ENCODE data around the gene NEMF.

NEMF gene

DNA sequence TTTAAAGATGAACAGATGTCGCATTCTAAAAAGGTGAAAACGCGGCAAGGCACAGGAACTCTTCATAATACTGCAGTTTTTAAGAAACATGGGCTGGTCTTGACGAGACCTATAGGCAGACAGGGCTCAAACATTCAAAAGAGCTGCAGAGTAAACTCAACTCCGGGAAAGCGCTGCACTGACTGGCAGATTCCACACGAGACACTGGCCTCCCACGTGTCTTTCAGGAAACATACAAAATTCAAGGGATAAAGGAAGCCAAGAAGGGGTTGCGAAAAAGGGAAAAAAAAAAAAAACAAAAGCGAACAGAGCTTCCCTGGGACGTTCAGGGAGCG, 39.7 kb upstream of the NEMF start:
- Mint-ChIP-seq H3K4me1 (peaks cover 36% of the 10 kb centered on the region), H3K27ac (peak overlapping the region; percentile 99 to 100 (median 100)), H3K27me3 (ENCODE audit: low read depth) (no peaks in the 10 kb centered on the region), H3K36me3 (ENCODE audit: low read depth) (peaks cover 31% of the 10 kb centered on the region), H3K4me3 (peak overlapping the region; percentile 92 to 96 (median 96)), H3K9me3 (no peaks in the 10 kb centered on the region)
- TF ChIP-seq, protein P1, sequence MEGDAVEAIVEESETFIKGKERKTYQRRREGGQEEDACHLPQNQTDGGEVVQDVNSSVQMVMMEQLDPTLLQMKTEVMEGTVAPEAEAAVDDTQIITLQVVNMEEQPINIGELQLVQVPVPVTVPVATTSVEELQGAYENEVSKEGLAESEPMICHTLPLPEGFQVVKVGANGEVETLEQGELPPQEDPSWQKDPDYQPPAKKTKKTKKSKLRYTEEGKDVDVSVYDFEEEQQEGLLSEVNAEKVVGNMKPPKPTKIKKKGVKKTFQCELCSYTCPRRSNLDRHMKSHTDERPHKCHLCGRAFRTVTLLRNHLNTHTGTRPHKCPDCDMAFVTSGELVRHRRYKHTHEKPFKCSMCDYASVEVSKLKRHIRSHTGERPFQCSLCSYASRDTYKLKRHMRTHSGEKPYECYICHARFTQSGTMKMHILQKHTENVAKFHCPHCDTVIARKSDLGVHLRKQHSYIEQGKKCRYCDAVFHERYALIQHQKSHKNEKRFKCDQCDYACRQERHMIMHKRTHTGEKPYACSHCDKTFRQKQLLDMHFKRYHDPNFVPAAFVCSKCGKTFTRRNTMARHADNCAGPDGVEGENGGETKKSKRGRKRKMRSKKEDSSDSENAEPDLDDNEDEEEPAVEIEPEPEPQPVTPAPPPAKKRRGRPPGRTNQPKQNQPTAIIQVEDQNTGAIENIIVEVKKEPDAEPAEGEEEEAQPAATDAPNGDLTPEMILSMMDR (IDR thresholded peaks at IDR 0.05; ENCODE audit: unreplicated experiment in 3 of 3), result peak in 1 of 3 experiments; percentile 8

DNA sequence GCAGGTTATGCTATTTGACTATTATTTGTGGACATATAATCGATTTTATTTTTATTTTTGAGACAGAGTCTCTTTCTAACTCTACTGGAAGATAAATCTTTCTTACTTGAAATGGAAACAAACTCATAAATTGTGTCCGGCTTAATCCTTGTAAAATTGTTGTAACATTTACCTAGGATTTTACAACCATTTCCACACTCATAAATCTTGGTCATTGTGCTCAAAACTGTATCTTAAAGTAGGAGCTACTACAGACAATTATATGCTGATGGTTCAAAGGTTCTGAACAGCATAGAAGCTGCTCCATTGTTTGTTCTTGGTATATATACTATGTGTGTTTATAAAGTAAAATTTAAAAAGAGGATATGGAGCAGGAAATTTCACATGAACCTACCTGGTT, 35.7 kb upstream of the NEMF start:
- H3K9me3 Mint-ChIP-seq, result no peaks in the 10 kb centered on the region
- H3K27me3 Mint-ChIP-seq (ENCODE audit: low read depth), result no peaks in the 10 kb centered on the region
- no peak overlapping the region for H3K27ac Mint-ChIP-seq
- H3K4me3 Mint-ChIP-seq, result no peak overlapping the region
- peaks cover 8% of the 10 kb centered on the region for H3K4me1 Mint-ChIP-seq
- H3K36me3 Mint-ChIP-seq (ENCODE audit: low read depth), result no peaks in the 10 kb centered on the region
- TF ChIP-seq, protein P1 (IDR thresholded peaks at IDR 0.05; ENCODE audit: unreplicated experiment in 3 of 3), result no peak

DNA sequence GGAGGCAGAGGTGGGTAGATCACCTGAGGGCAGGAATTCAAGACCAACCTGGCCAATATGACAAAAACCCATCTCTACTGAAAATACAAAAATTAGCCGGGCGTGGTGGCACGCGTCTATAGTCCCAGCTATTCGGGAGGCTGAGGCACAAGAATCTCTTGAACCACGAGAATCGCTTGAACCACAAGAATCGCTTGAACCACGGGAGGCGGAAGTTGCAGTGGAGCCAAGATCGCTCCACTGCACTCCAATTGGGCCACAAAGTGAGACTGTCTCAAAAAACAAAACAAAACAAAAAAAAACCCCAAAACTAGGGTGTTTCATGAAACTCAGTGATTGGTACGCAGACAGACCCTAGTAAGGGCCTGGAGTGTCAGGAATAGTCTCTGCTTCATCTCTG, 33.9 kb upstream of the NEMF start:
- Mint-ChIP-seq H3K36me3 (ENCODE audit: low read depth) (no peaks in the 10 kb centered on the region), H3K27me3 (ENCODE audit: low read depth) (peaks cover 4% of the 10 kb centered on the region), H3K4me1 (no peaks in the 10 kb centered on the region), H3K4me3 (no peak overlapping the region), H3K9me3 (no peaks in the 10 kb centered on the region), H3K27ac (no peak overlapping the region)
- TF ChIP-seq, protein P1 (IDR thresholded peaks at IDR 0.05; ENCODE audit: unreplicated experiment in 3 of 3), result no peak

DNA sequence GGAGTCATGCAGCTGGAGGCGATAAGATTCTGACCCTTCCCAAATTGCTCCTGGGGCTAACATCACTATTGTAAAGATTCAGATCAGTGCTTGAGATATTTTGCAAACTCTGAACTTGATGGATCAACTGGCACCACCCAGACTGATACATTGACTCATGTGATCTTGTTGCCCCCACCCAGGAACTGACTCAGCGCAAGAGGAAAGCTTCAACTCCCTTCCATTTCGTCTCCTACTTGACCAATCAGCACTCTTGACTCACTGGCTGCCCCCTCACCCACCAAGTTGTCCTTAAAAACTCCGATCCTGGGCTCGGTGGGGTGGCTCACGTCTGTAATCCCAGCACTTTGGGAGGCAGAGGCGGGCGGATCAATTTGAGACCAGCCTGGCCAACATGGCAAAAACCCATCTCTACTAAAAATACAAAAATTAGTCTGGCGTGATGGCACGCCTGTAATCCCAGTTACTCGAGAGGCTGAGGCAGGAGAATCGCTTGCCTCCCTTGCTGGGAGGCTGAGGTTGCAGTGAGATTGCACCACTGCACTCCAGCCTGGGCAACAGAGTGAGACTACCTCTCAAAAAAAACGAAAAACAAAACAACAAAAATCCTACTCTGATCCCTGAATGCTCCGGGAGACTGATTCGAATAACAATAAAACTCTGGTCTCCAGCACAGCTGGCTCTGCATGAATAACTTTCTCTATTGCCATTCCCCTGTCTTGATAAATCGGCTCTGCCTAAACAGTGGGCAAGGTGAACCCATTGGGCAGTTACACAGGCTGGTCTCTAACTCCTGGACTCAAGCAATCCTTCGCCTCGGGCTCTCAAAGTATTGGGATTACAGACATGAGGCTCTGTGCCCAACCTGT, 30.5 kb upstream of the NEMF start:
- Mint-ChIP-seq H3K4me3 (no peak overlapping the region), H3K27me3 (ENCODE audit: low read depth) (peaks cover 4% of the 10 kb centered on the region), H3K9me3 (no peaks in the 10 kb centered on the region), H3K4me1 (peaks cover 5% of the 10 kb centered on the region), H3K27ac (no peak overlapping the region), H3K36me3 (ENCODE audit: low read depth) (no peaks in the 10 kb centered on the region)
- TF ChIP-seq, protein P1 (IDR thresholded peaks at IDR 0.05; ENCODE audit: unreplicated experiment in 3 of 3), result no peak

GRCh38 chr14:49881350-49882001, 28.9 kb upstream of the NEMF start:
- H3K27ac Mint-ChIP-seq, result peak overlapping the region in 1 of 3 experiments; percentile 71
- TF ChIP-seq, protein P1 (IDR thresholded peaks at IDR 0.05; ENCODE audit: unreplicated experiment in 3 of 3), result no peak
- H3K36me3 Mint-ChIP-seq (ENCODE audit: low read depth), result no peaks in the 10 kb centered on the region
- peaks cover 4% of the 10 kb centered on the region for H3K27me3 Mint-ChIP-seq (ENCODE audit: low read depth)
- no peaks in the 10 kb centered on the region for H3K9me3 Mint-ChIP-seq
- H3K4me1 Mint-ChIP-seq, result peaks cover 5% of the 10 kb centered on the region
- no peak overlapping the region for H3K4me3 Mint-ChIP-seq
